ENCODE measurements around the gene GKAP1.
"Not testable (repeated sequence)": the region's sequence is repeated elsewhere in the genome, so short reads cannot be mapped to it uniquely, and the experiment has no call there.

GKAP1 gene

DNA sequence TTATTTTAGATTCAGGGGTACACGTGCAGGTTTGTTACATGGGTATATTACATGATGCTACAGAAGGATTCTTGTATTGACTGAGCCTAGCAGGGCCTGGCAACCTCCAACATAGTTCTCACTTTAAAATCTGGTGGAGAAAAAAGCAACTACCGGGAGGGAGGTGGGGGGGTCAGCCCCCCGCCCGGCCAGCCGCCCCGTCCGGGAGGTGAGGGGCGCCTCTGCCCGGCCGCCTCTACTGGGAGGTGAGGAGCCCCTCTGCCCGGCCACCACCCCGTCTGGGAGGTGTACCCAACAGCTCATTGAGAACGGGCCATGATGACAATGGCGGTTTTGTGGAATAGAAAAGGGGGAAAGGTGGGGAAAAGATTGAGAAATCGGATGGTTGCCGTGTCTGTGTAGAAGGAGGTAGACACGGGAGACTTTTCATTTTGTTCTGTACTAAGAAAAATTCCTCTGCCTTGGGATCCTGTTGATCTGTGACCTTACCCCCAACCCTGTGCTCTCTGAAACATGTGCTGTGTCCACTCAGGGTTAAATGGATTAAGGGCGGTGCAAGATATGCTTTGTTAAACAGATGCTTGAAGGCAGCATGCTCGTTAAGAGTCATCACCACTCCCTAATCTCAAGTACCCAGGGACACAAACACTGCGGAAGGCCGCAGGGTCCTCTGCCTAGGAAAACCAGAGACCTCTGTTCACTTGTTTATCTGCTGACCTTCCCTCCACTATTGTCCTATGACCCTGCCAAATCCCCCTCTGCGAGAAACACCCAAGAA lies 88.8 kb downstream of the GKAP1 start:
- DNase-seq (ENCODE audit: low spot score) = not testable (repeated sequence)

DNA sequence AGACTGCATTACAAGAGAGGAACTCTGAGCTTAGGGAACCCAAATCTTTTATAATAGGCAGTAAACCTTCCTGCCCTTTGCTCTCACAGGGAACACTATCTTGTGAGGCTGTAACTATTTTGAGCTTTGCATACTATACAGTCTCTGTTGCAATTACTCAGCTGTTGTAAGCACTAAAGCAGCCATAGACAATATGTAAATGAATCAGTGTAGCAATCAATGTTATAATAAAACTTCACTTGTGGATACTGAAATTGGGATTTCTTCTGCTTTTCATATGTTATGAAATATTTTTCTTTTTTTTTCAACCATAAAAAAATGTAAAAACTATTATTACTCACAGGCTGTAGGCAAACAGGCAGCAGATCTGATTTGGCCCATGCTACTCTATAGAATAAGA lies 93.1 kb downstream of the GKAP1 start:
- no peak for DNase-seq (ENCODE audit: low spot score)

DNA sequence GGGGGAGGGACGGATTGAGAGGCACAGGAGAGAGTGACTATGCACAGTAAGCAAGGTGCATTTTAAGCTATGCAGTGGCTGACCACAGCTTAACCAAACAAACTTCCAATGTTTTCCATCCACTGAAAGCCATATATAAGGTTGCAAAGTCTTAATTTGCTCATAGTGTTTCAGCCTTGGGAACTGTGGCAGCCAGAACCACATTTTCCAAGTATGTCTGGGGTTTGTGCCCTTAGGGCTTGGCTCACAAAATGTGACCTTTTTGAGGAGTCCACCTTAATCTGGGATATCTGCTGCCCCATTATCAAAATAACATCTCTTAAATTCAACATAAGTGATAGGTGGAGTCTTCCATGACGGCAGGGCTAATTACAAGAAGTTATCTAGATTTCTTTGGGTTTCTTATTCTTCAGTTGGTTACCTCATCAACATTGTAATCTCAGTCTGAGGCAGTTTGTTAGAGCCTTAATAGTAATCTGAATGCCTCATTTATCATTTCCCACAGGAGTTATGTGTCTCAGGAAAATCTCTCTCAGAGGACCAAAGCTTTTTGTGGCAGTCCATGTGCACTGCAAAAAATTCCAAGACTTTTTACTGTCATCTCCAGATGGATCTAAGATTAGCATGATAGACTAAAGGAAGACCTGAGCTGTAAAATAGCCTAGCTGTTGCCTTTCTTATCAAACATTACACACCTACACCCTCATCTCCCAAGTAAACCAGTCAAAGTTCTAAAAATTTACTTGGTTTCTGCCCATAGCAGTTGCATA lies 94.7 kb downstream of the GKAP1 start:
- DNase-seq (ENCODE audit: low spot score) = no peak

- no peak for DNase-seq (ENCODE audit: low spot score)
Measured at GRCh38 chr9:83721509-83721908, 96.1 kb downstream of the GKAP1 start.

GRCh38 chr9:83715794-83716193 lies 101.8 kb downstream of the GKAP1 start:
- DNase-seq (ENCODE audit: low spot score) = no peak

- no peak for DNase-seq (ENCODE audit: low spot score)
Measured at GRCh38 chr9:83715221-83715620, 102.3 kb downstream of the GKAP1 start.

DNA sequence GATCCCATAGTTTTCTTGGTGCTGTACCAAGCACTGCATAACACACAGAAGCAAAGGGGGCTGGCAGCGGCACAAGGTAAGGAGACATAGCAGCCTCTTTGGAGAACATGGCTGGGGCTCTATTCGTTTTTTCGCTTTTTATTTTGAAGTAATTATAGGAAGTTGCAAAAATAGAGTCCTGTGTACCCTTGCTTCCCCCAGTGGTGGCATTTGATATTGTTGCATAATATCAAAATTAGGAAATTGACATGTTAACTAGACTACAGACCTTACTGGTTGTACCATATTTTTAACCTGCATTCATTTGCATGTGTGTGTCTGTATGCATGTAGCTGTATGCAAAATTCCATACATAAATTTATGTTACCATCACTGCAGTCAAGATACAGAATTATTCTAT lies 103.2 kb downstream of the GKAP1 start:
- DNase-seq (ENCODE audit: low spot score) = peak; percentile 12

GRCh38 chr9:83708515-83709158 lies 108.9 kb downstream of the GKAP1 start:
- peak; percentile 77 for DNase-seq (ENCODE audit: low spot score)

- DNase-seq (ENCODE audit: low spot score) = peak; percentile 98
Measured at GRCh38 chr9:83707768-83708514, 109.6 kb downstream of the GKAP1 start, which contains the start of gene UBQLN1. UBQLN1 (minus strand) TSS chr9:83707958; CDS start chr9:83707679, 279 bp downstream.

GRCh38 chr9:83707518-83707767 lies 110.1 kb downstream of the GKAP1 start:
- peak; percentile 92 for DNase-seq (ENCODE audit: low spot score)

DNA sequence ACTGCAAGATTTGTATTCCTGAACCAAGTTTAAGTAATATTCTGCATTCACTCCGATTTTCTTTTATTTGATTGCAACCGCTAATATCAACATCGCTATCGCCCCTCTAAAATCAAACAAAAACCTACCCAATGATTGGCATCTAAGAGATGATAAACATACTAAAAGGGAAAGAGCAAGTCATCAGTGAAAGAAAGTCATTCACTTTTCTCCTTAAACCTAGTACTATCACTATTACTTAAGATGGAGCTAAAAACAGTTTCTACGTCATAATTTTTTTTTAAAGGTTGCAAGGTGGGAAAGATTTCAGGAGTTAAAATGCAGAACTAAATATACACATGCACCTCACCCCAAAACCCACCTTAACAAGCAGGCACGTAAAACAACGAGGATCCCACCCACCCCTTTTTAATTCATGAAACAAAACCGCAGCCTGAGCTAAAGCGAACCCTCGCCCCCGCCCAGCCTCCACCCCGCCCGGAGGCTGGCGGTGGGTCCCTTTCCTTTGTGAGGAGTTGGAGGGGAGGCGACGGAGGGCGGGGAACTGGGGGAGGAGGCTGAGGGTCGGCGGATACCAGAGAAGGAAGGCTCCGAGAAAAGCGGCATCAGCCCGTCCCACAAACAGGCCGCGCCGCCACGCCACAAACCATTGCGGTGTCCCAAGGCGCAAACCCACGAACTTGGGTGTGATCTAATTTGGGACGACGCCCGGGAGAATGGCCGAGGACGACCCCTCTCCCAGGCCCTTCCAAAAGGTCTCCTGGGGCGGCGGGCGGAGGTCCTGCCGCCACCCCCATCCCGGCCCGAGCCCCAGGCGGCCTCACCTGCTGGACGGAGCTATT lies 110.7 kb downstream of the GKAP1 start:
- no peak for DNase-seq (ENCODE audit: low spot score)

DNA sequence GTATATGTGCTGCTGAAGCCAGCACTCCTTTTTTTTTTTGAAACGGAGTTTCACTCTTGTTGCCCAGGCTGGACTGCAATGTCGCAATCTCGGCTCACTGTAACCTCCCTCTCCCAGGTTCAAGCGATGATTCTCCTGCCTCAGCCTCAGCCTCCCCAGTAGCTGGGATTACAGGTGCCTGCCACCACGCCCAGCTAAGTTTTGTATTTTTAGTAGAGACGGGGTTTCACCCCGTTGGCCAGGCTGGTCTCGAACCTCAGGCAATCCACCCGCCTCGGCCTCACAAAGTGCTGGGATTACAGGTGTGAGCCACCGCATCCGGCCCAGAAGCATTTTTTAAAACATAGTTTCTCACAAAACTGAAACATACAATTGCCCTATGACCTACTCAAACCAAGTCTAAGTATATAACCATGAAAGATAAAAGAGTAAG lies 112.3 kb downstream of the GKAP1 start:
- not testable (repeated sequence) for DNase-seq (ENCODE audit: low spot score)

- peak; percentile 55 for DNase-seq (ENCODE audit: low spot score)
Measured at GRCh38 chr9:83701769-83702168, 115.8 kb downstream of the GKAP1 start.

DNA sequence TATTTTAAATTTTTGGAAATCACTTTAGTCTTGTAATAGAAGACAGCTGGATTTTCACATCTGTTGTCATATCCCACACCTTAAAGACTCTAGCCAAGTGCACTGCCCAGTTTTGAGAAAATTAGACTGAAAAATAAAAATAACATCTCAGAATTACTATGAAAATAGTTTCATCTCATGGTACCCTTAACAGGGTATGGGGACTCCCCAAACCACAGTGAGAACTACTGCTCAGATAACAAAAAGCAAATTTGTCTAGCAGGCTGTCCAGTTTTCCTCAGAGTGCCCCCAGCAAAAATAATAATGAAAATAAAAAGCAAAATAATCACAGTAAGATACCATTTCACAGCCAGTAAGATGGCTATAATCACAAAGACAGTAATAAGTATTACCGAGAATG lies 116.3 kb downstream of the GKAP1 start:
- no peak for DNase-seq (ENCODE audit: low spot score)

GRCh38 chr9:83699615-83700014 lies 118.0 kb downstream of the GKAP1 start:
- no peak for DNase-seq (ENCODE audit: low spot score)

DNA sequence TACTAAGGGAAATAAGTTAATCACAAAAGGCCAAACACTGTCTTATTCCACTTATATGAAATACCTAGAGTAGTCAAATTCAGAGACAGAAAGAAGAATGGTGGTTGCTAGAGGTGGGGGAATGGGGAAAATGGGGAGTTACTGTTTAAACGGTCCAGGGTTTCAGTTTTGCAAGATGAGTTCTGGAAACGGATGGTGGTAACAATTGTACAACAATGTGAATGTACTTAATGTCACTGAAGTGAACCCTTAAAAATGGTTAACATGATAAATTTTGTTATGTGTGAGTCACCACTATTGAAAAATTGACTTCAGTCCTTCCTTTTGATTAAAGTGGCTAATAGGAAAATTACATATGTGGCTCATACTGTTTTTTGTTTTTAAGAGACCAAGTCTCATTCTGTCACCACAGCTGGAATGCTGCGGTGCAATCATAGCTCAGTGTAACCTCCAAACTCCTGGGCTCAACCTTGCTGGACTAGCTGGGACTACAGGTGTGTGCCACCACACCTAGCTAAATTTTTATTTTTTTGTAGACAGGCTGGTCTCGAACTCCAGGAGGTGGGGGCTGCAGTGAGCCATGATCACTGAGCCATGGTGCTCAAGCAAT lies 118.5 kb downstream of the GKAP1 start:
- no peak for DNase-seq (ENCODE audit: low spot score)

DNA sequence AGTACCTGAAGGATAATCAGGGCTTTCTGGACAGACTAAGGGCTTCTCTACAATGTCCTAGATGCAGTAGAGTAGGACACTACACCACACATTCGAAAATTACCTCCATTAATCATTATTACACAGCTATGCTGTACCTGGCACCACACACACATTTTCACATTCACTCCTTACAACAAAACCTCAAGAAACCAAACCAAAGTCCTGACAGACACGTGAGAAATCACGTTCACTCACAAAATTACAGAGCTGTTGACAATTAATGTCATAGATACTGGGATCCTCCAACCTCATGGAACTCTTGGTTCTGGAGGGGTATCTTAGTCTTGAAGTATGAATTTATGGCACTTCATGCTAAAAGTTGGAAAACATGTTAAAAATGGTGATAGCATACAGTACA lies 126.1 kb downstream of the GKAP1 start:
- DNase-seq (ENCODE audit: low spot score) = no peak

Data from AG20443 (cell line).